Globus pallidus (tissue), 1 donor: ENCODE results near the gene TSSK6.

ENCODE experiments used
- DNase-seq: peaks from one replicate; pipeline ENCODE4 v3.0.0-alpha.2; 2015; ENCODE audit warnings: low spot score

The TSSK6 gene

GRCh38 chr19:19544954-19545591, 29.7 kb upstream of the TSSK6 start:
- DNase-seq = no peak

GRCh38 chr19:19544257-19544953, 29.1 kb upstream of the TSSK6 start:
- no peak for DNase-seq

- DNase-seq = no peak
Observed at GRCh38 chr19:19543640-19544039, 28.3 kb upstream of the TSSK6 start.

DNA sequence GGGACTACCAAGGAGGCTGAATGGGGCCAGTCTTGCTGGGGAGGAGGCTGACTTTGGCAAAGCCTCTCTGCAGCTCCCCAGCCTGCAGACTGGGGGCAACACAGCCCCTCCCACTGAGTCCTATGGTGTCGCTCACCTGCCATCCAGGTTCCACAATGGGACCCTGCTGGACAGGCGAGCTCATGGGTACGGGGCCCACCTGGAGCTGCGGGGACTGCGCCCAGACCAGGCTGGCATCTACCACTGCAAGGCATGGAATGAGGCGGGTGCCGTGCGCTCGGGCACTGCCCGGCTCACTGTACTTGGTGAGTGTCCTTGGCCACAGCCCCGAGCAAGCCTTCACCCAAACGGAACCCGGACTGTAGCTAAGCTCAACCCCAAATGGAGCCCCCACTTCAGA, 27.8 kb upstream of the TSSK6 start:
- no peak for DNase-seq

DNA sequence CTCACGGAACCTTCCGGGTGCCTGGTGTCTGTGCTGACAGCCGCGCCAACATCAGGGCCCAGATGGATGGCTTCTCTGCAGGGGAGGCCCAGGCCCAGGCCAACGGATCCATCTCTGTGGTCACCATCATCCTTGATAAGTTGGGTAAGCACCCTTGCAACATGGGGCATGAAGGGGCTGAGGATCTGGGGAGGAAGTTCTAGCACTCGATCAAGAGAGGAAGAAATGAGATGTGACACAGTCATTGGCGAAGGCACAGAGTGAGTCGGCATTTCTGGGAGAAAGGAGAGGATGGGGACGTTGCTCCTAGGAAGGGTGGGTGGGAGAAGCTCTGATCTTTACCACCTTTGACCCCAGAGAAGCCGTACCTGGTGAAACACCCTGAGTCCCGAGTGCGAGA, 27.2 kb upstream of the TSSK6 start:
- DNase-seq = no peak

DNA sequence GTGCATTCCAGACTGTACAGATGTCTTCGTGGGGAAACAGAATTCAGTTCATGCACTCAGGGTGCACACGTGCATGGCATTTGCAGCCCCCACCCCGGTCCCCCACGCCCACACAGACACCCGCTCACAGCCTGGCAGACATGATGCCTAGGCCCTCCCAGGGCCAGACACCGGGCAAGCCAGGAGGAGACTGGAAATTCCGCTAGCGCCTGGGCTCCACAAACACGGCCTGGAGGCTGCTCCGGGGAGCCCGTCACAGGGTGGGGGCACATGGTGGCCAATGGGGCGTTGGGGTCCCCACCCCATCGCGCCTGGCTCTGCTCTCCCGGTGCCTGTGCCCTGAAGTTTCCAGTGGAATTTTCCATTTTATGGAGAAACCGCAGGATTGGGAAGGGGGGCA, 26.3 kb upstream of the TSSK6 start:
- no peak for DNase-seq

DNA sequence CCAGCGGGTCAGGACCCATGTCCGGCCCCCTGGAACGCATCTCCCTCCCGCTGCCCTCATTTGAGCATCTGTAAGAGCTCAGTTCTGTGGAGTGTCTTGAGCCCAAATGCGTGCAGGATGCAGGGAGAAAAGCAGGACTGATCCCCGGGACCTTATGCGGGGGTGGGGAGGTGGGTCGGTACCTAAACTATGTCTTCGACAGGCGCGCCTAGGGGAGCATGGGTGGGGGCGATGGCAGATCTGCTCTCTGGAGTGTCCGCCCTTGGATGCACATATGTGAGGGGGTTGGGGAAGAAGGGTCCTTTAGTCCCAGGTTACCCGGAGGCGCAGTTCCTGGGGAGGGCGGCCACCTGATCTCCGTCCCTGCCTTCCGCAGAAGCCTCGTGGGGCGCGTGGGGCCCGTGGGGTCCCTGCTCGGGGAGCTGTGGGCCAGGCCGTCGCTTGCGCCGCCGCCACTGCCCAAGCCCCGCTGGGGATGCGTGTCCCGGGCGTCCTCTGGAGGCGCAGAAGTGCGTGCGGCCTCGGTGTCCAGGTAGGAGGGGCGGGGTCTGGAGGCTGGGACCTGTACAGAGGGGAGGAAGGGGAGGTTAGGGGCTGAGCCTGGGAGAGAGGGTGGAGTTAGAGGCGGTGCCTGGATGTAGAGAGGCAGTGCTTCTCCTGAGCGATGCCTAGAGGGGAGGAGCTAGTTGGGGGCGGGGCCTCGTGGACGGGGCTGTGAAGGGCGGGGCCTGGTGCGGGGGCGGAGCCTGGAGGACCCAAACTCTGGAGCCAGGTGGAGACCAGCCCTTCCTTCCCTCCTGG, 25.6 kb upstream of the TSSK6 start:
- DNase-seq = no peak

GRCh38 chr19:19540064-19540714, 24.8 kb upstream of the TSSK6 start:
- DNase-seq = no peak

DNA sequence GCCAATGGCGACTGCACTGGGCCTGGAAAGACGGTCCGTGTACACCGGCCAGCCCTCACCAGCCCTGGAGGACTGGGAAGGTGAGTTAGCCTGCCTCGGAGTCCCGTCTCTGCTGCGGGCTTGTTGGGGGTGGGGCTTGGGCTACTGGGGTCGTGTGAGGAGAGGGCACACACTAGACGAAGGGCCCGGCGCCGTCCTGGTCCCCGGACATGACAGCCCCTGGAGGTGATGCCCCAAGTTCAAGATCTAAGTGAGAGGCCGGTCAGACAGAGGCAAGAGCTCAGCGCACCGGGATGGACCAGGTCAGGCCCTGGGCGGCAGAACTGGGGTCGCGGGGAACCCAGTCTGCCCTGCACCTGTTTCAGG, 24.3 kb upstream of the TSSK6 start:
- no peak for DNase-seq

DNA sequence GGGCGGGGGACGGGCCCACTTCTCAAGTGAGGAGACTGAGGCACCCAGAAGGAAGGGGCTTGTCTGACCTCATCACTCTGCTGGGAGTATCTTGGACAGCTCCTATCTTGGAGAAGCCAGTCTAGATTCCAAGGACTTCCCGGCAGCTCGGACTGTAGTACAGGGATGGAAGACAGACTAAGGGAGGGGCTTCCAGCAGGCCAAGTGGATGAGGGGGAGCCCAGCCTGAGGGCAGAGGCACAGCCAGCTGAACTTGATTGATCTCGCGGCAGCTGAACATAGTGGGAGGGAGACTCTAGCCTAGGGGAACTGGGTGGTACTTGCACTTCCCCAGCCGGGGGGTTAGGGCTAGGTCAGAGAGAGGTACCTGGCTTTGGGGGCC, 23.4 kb upstream of the TSSK6 start:
- DNase-seq = no peak

DNA sequence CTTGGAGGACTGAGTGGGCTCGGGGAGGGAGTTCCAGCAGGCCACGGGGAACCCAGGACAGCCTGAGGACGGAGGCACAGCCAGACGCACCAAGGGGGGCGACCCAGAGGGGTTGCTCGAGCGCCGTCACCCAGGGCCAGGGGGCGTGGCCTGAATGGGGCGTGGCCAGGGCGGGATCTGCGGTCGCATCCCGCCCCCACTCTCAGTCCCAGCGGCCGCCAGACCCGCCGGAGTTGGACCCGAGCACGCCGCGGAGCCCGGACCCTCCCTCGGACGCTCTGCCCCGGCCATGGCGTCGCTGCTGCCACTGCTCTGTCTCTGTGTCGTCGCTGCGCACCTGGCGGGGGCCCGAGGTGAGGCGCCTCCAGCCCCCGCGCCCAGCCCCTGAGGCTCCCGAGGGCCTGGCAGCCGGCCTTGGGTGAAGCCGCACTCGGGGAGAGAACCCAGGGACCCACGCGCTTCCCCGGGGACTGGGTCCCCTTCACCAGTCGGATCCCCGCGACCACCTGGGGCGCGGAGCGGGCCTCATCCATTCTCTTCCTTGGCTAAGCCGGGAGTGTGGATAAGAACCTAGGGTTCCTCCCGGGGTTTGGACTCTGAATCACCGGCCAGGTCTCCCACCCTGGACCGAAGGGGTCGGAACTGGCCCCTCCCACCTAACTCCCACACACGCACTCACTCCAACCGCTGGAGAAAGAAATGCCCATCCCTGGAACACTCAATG, 22.9 kb upstream of the TSSK6 start, which contains the start of gene CILP2:
CILP2 (plus strand) TSS at position 205 of the 724 bp plus-strand sequence; CDS start at position 290, 85 bp downstream.
- no peak for DNase-seq

DNA sequence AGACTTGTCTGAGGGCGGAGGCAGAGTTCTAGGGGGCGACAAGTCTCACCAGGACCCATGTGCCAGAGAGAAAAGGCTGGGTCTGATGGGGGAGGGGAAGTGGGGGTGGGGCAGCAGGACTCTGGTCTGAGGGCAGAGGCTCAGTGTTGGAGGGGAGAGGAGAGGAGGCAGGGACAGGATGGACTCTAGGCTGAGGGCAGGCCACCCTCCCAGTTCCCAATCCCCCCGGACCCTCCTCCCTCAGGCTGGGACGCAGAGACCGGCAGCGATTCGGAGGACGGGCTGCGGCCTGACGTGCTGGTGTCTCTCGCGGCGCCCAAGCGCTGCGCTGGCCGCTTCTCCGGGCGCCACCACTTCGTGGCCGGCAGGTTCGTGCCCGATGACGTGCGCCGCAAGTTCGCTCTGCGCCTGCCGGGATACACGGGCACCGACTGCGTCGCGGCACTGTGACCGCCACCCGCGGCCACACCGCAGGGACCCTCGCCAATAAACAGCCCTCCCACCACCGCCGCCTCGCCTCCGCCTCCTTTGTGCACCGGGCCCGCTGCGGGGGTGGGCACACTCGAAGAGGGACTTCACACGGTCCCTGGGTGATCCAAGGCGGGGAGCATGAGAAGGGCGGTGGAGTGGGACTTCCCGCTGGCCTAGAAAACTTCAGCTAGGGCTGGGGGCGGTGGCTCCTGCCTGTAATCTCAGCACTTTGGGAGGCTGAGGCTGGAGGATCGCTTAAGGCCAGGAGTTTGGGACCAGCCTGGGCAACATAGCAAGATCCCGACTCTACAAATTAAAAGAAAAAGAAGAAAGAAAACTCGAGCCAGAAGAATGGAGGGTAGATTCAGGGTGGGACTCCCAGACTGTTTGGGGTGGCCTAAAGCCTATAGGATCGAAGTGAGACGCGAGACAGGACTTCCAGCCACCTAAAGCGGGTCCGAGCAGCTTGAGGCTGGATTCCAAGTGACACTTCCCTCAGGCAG, 22.0 kb upstream of the TSSK6 start:
- DNase-seq = no peak

- no peak for DNase-seq
Observed at GRCh38 chr19:19535311-19536191, 20.2 kb upstream of the TSSK6 start.

DNA sequence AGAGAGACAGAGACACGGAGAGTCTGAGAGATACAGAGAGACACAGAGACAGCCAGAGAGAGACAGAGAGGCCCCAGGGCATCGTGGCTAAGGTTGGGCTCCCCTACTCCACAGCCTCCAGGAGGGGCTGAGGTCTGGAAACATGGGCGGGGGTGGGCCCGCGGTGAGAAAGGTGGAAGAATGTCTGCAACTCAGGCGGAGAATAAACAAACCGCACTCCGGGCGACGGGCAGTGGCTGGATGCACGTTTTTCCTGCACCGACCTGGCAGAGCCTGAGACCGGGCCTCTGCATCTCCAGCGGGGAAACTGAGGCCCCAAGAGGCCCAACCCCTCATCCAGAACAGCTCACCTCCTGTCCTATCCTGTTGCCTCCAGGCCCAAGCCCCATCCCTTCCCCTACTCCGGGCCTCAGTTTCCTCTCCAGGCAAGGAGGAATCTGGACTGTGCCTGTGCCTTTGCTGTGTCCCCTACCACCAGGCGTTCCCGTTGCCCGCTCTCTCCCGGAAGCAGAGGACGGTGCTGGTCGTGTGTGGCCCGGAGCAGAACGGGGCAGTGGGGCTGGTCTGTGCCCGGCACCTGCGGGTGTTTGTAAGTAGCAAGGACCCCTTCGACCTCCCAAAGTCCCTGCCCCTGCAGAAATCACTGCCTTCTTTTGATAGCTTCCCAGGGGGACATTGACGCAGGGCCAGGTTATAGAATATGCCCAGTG, 19.4 kb upstream of the TSSK6 start:
- DNase-seq = no peak

DNA sequence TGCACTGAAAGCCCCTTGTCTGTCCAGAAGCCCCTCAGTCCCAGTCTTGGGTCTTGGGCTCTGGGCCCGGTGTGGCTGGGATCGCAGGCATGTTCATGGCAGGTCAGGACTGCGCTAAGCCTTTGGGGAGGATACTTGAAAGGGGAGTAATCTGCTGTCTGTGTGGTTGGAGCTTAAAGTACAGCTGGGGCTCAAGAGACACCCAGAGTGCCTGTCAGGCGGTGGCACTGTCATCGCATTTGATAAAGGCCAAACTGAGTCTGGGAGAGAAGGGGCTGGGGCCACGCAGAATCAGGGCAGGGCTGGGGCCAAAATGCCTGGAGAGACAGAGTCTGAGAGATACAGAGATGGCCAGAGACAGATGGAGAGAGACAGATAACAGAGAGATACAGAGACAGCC, 18.5 kb upstream of the TSSK6 start:
- DNase-seq = no peak

GRCh38 chr19:19532806-19533701, 17.7 kb upstream of the TSSK6 start:
- DNase-seq = no peak

DNA sequence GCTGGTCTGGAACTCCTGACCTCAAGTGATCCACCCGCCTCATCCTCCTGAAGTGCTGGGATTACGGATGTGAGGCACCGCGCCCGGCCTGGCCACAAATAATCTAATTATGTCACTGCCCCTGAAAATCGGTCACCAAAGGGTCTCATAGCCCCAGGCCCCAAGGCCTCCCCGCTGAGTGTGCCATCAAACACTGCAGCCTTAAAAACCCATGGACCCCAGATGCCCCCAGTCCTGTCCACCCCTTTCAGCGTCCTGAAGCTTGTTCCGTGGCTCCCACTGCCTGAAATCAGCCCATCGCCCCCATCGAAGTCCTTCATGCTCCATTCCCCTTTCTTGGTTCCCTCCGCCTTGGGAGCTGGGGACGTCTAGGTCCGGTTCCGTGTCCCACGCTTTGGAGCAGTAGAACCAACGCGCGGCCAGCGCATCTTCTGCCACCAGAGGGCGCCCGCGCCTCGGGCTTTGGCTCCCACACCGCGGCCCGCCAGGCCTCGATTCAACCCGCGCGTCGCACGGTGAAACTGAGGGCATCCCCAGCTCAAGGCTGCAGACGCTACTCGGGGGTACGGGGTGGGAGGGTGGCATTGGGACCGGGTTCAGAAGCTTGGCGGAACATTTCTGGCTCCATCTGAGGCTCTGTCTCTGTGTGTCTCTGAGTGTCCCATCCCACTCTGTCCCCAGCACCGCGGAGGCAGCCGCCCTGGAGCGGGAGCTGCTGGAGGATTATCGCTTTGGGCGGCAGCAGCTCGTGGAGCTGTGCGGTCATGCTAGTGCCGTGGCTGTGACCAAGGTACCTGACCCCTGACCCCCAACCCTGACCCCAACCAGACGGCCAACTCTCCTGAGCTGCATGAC, 16.8 kb upstream of the TSSK6 start:
- peak; percentile 46 for DNase-seq
